ENCODE measurements around the gene C20orf202. TPM values are rescaled to one million over a fixed set of nuclear protein-coding genes. Genes with fewer than 3 reads are reported as not detected.

Gene C20orf202
- total RNA-seq, 1 experiment from 2014 or later = not detected

- Histone ChIP-seq H3K4me3 (ENCODE audit: low read length) (no peak overlapping the region), H2AFZ (ENCODE audit: low read length) (no peak overlapping the region), H3K79me2 (ENCODE audit: low read length) (no peaks in the 10 kb centered on the region), H3F3A (ENCODE audit: low read length, unreplicated experiment) (no peaks in the 10 kb centered on the region), H4K20me1 (ENCODE audit: low read length) (no peaks in the 10 kb centered on the region), H3K36me3 (ENCODE audit: low read depth, low read length) (no peaks in the 10 kb centered on the region), H3K9me3 (ENCODE audit: low read length) (no peaks in the 10 kb centered on the region), H3K9me2 (replicated peaks; ENCODE audit: low read length) (no peaks in the 10 kb centered on the region), H3K27ac (ENCODE audit: low read length) (no peak overlapping the region), H3K4me1 (ENCODE audit: insufficient read depth, low read length) (peaks cover 5% of the 10 kb centered on the region; the same call in 1 of the 2 replicates), H3K4me2 (ENCODE audit: low read length) (no peak overlapping the region), H3K9ac (ENCODE audit: low read length) (no peak overlapping the region), H3K27me3 (ENCODE audit: low read length) (no peaks in the 10 kb centered on the region)
- POLR2A ChIA-PET (ENCODE audit: unreplicated experiment) = interaction anchor here (0.6 kb wide), 1 partner anchor 856 kb away, joined by 4 read pairs; no protein-coding TSS in a partner anchor
- intact Hi-C loops (cut with micrococcal nuclease) = no loop called here
- CTCF ChIA-PET = no interaction called here
- BruUV-seq (replicated peaks) = no TSS peak
- DNase-seq = no peak
- TF ChIP-seq EZH2 (IDR thresholded peaks at IDR 0.05; ENCODE audit: low read length, unreplicated experiment) (no peak), EZH2phosphoT487 (IDR thresholded peaks at IDR 0.05; ENCODE audit: borderline replicate concordance, low read length) (no peak)
- TF ChIP-seq, protein P1, sequence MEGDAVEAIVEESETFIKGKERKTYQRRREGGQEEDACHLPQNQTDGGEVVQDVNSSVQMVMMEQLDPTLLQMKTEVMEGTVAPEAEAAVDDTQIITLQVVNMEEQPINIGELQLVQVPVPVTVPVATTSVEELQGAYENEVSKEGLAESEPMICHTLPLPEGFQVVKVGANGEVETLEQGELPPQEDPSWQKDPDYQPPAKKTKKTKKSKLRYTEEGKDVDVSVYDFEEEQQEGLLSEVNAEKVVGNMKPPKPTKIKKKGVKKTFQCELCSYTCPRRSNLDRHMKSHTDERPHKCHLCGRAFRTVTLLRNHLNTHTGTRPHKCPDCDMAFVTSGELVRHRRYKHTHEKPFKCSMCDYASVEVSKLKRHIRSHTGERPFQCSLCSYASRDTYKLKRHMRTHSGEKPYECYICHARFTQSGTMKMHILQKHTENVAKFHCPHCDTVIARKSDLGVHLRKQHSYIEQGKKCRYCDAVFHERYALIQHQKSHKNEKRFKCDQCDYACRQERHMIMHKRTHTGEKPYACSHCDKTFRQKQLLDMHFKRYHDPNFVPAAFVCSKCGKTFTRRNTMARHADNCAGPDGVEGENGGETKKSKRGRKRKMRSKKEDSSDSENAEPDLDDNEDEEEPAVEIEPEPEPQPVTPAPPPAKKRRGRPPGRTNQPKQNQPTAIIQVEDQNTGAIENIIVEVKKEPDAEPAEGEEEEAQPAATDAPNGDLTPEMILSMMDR (conservative IDR thresholded peaks at IDR 0.05; ENCODE audit: low read depth, low read length) = no peak
- ATAC-seq = no peak
Observed at GRCh38 chr20:1204113-1204512, 859 bp downstream of the C20orf202 start.

- H3F3A ChIP-seq (ENCODE audit: low read length, unreplicated experiment) = no peaks in the 10 kb centered on the region
- no peaks in the 10 kb centered on the region for H3K9me2 ChIP-seq (replicated peaks; ENCODE audit: low read length)
- H3K9me3 ChIP-seq (ENCODE audit: low read length) = no peaks in the 10 kb centered on the region
- H3K79me2 ChIP-seq (ENCODE audit: low read length) = no peaks in the 10 kb centered on the region
- DNase-seq (no peak), ATAC-seq (no peak)
- H2AFZ ChIP-seq (ENCODE audit: low read length) = no peak overlapping the region
- no peak overlapping the region for H3K9ac ChIP-seq (ENCODE audit: low read length)
- POLR2A ChIA-PET (ENCODE audit: unreplicated experiment) = no interaction called here
- H3K4me3 ChIP-seq (ENCODE audit: low read length) = no peak overlapping the region
- H3K4me2 ChIP-seq (ENCODE audit: low read length) = no peak overlapping the region
- H3K36me3 ChIP-seq (ENCODE audit: low read depth, low read length) = no peaks in the 10 kb centered on the region
- TF ChIP-seq, protein P1 (conservative IDR thresholded peaks at IDR 0.05; ENCODE audit: low read depth, low read length) = no peak
- TF ChIP-seq EZH2 (IDR thresholded peaks at IDR 0.05; ENCODE audit: low read length, unreplicated experiment) = no peak
- TF ChIP-seq EZH2phosphoT487 (IDR thresholded peaks at IDR 0.05; ENCODE audit: borderline replicate concordance, low read length) = no peak
- H3K4me1 ChIP-seq (ENCODE audit: insufficient read depth, low read length) = peaks cover 5% of the 10 kb centered on the region; the same call in 1 of the 2 replicates
- no TSS peak for BruUV-seq (replicated peaks)
- no peaks in the 10 kb centered on the region for H3K27me3 ChIP-seq (ENCODE audit: low read length)
- no peak overlapping the region for H3K27ac ChIP-seq (ENCODE audit: low read length)
- no peaks in the 10 kb centered on the region for H4K20me1 ChIP-seq (ENCODE audit: low read length)
- CTCF ChIA-PET = no interaction called here
- intact Hi-C loops (cut with micrococcal nuclease) = no loop called here
Observed at GRCh38 chr20:1204576-1204975, 1.3 kb downstream of the C20orf202 start.

DNA sequence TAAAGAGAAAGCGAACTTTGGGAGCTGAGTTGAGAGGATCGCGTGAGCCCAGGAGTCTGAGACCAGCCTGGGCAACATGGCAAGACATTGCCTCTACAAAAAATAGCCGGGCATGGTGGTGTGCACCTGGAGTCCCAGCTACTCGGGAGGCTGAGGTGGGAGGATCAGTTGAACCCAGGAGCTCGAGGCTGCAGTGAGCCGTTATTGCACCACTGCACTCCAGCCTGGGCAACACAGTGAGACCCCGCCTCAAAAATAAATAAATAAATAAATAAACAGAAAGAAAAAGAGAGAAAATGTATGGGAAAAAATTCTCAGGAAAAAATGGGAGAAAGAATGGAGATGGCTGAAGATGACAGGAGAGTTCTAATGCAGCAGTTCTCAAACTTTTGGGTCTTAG lies 2.5 kb downstream of the C20orf202 start:
- intact Hi-C loops (cut with micrococcal nuclease) = no loop called here
- H3K4me2 ChIP-seq (ENCODE audit: low read length) = no peak overlapping the region
- ATAC-seq = no peak

More for the DNA sequence above, 2.5 kb downstream of the C20orf202 start:
- no peaks in the 10 kb centered on the region for H3K79me2 ChIP-seq (ENCODE audit: low read length)
- DNase-seq = no peak
- H3K4me1 ChIP-seq (ENCODE audit: insufficient read depth, low read length) = peaks cover 5% of the 10 kb centered on the region; the same call in 1 of the 2 replicates
- no peak overlapping the region for H2AFZ ChIP-seq (ENCODE audit: low read length)
- ChIA-PET POLR2A (ENCODE audit: unreplicated experiment) (no interaction called here), CTCF (interaction anchor here (0.6 kb wide), 1 partner anchor 165 kb away, joined by 3 read pairs; no protein-coding TSS in a partner anchor)
- H3K36me3 ChIP-seq (ENCODE audit: low read depth, low read length) = no peaks in the 10 kb centered on the region
- no peaks in the 10 kb centered on the region for H3K27me3 ChIP-seq (ENCODE audit: low read length)
- no TSS peak for BruUV-seq (replicated peaks)
- H3K27ac ChIP-seq (ENCODE audit: low read length) = no peak overlapping the region
- no peaks in the 10 kb centered on the region for H3F3A ChIP-seq (ENCODE audit: low read length, unreplicated experiment)
- no peaks in the 10 kb centered on the region for H4K20me1 ChIP-seq (ENCODE audit: low read length)
- H3K9ac ChIP-seq (ENCODE audit: low read length) = no peak overlapping the region
- H3K4me3 ChIP-seq (ENCODE audit: low read length) = no peak overlapping the region
- H3K9me2 ChIP-seq (replicated peaks; ENCODE audit: low read length) = no peaks in the 10 kb centered on the region
- TF ChIP-seq, protein P1 (conservative IDR thresholded peaks at IDR 0.05; ENCODE audit: low read depth, low read length) = no peak
- TF ChIP-seq EZH2phosphoT487 (IDR thresholded peaks at IDR 0.05; ENCODE audit: borderline replicate concordance, low read length) = no peak
- no peak for TF ChIP-seq EZH2 (IDR thresholded peaks at IDR 0.05; ENCODE audit: low read length, unreplicated experiment)
- no peaks in the 10 kb centered on the region for H3K9me3 ChIP-seq (ENCODE audit: low read length)
